Adrenal gland (tissue), 5 donors: Measurements from ENCODE around the gene FAU.

Experiments used
- CTCF ChIP-seq, 6 experiments: fragments of 450-650 bp in 4 of 6; fragments of 200-600 bp in 2 of 6; sonication (generic) in 1 of 6; IDR thresholded peaks; 1 replicate in 5 of 6; 2 replicates in 1 of 6; pipeline versions ENCODE4 v1.5.1 to v1.8.0; 2016 to 2021; ENCODE audit warnings: antibody characterized with exemption in 6 of 6, mild to moderate bottlenecking in 2 of 6, moderate library complexity in 1 of 6
- POLR2A ChIP-seq, 2 donors: fragments of 450-650 bp; IDR thresholded peaks; one replicate each; pipeline ENCODE4 v1.6.1; 2017; ENCODE audit warnings: antibody characterized with exemption in 2 of 2, mild to moderate bottlenecking in 2 of 2, moderate library complexity in 1 of 2
- donor health status: DM: no; HTN: no; CAD: no.

DNA sequence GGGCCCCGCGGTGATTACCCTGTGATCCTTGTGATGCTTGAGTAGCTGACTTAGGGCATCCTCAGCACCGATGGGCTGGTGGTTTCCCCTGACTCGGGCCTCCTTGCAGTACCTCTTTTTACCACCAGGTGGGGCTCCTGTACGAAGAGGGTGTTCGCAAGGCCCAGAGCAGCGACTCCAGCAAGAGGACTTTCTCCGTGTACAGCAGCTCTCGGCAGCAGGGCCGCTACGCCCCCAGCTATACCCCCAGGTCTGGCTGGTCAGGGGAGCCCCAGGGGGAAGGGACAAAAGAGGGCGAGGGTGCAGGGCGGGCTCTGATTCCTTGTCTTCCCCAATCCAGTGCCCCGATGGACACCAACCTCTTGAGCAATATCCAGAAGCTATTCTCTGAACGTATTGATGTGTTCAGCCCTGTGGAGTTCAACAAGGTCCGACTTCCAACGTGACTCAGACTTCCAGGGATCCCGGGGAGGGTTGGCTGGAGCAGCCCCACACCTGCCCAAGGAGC, 11.5 kb downstream of the FAU start:
- TF ChIP-seq CTCF (IDR thresholded peaks at IDR 0.05) (peak; percentile 98 to 100 (median 98)), POLR2A (IDR thresholded peaks at IDR 0.05) (peak; percentile 9 to 70)
